Activated T-cell treated with anti-CD3 and anti-CD28 coated beads, Interleukin-2, amount 50 U/mL, for 24 hours (primary cell): ENCODE data around the gene GAREM2.

ENCODE experiments used
- DNase-seq: peaks from one replicate; pipeline ENCODE4 v3.0.0-alpha.2; 2020
- H3K27ac Mint-ChIP-seq: 2 replicates; pipeline ENCODE4 v1.8.0; 2020; ENCODE audit warnings: mild to moderate bottlenecking, mixed read lengths
- H3K27me3 Mint-ChIP-seq: 2 replicates; pipeline ENCODE4 v1.8.0; 2020; ENCODE audit warnings: mixed read lengths
- H3K36me3 Mint-ChIP-seq: 2 replicates; pipeline ENCODE4 v1.8.0; 2020; ENCODE audit warnings: low read depth, mixed read lengths
- H3K4me1 Mint-ChIP-seq: 2 replicates; pipeline ENCODE4 v1.8.0; 2020; ENCODE audit warnings: low read depth, mixed read lengths
- H3K4me3 Mint-ChIP-seq: 2 replicates; pipeline ENCODE4 v1.8.0; 2020; ENCODE audit warnings: mild to moderate bottlenecking, moderate library complexity, mixed read lengths
- H3K9me3 Mint-ChIP-seq: 2 replicates; pipeline ENCODE4 v1.8.0; 2020; ENCODE audit warnings: mixed read lengths

The GAREM2 gene

DNA sequence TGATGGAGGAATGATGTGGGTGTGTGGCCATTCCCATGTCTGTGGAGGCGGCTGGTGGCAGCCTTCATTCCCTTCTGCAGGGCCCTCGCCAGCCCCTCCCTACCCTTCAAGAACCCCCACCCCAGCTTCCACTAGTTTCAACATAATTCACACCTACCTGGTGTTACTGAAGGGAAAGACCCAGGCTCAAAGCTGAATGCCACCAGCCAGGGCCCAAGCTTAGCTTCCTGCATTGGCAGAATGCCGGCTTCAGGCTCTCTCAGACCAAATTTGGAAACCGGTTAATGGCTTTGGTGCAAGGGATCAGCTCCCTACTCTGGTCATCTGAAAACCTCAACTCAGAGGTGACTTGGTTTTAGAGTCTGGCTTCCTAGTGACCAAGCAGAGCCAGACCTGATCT, 16.9 kb downstream of the GAREM2 start:
- Mint-ChIP-seq H3K4me1 (peaks cover 27% of the 10 kb centered on the region), H3K27ac (peak overlapping the region; percentile 5), H3K4me3 (no peak overlapping the region), H3K9me3 (no peaks in the 10 kb centered on the region), H3K36me3 (peaks cover 57% of the 10 kb centered on the region), H3K27me3 (no peaks in the 10 kb centered on the region)
- DNase-seq: no peak

GRCh38 chr2:26190369-26190768, 17.5 kb downstream of the GAREM2 start:
- Mint-ChIP-seq H3K27me3 (no peaks in the 10 kb centered on the region), H3K27ac (peak overlapping the region; percentile 61), H3K36me3 (peaks cover 63% of the 10 kb centered on the region), H3K4me3 (no peak overlapping the region), H3K4me1 (peaks cover 24% of the 10 kb centered on the region), H3K9me3 (no peaks in the 10 kb centered on the region)
- no peak for DNase-seq

DNA sequence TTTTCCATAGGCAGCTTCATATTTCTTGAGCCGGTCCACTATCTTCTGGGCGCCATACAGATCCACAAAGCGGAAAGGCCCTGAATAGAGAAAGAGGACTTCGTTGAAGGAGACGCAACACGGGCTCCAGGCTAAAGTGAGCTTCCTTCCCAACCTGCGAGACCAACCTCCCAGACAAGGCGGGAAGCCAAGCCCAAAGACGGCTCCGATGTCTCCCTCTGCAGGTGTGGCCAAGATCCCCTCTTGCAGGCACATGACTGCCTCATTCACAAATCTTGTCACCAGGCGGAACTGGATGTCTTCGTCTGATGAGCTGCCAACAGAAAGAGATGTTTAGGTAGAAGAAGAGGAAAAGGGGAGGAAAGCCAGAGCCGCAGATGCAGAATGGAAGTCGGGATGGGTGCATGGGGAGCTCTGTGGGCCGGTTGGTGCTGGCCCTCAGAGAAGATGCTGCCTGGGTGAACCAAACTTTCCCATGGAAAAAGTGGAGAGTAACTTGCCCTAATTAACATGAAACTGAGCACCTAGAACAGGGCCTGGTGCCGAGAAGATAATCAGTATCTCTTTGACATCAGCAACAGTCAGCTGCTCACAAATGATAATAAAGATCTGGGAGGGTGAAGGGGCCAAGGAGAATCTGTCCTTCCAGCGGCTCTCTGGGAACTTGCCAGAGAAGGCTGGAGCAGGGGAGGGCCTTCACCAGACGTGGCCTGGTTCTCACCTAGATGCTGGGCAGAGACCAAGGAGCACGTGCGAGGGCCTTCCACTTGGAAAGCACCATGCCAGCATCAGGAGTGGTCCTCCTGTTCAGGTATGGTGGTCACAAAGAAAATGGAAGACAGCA, 18.6 kb downstream of the GAREM2 start:
- peaks cover 14% of the 10 kb centered on the region for H3K4me1 Mint-ChIP-seq
- no peaks in the 10 kb centered on the region for H3K9me3 Mint-ChIP-seq
- H3K27me3 Mint-ChIP-seq: no peaks in the 10 kb centered on the region
- peaks cover 75% of the 10 kb centered on the region for H3K36me3 Mint-ChIP-seq
- no peak overlapping the region for H3K4me3 Mint-ChIP-seq
- H3K27ac Mint-ChIP-seq: no peak overlapping the region
- DNase-seq: no peak

DNA sequence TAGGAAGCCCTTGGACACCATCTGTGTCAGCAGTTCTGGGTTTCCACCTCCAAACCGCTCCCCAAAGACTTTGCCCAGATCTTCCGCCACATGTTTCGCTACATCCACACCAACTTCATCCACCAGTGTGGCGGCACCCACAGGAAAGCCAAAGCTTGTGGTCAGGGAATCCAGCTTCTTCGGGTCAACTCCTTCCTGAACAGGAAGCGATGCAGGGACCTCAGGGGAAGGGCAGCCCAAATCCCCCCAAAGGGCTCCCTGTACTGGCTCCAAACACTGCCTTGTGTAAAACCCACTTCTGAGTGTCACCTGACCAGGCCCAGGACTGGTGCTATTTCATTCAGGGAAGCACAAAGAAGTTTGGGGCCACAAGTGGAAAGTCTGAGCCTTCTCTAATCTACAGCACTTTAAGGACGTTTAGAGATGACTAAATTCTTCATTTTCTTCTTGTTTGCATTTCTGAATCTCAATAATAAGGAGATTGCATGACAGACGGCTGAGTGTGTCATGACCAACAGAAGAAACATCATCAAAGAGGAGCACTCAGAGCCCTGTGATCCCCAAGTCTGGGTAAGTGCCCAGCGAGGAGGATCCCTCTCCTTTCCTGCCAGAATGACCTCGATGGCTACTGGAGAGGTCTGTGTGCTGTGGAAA, 20.8 kb downstream of the GAREM2 start:
- peaks cover 93% of the 10 kb centered on the region for H3K36me3 Mint-ChIP-seq
- peaks cover 12% of the 10 kb centered on the region for H3K4me1 Mint-ChIP-seq
- no peaks in the 10 kb centered on the region for H3K9me3 Mint-ChIP-seq
- H3K4me3 Mint-ChIP-seq: no peak overlapping the region
- no peak for DNase-seq
- H3K27me3 Mint-ChIP-seq: no peaks in the 10 kb centered on the region
- H3K27ac Mint-ChIP-seq: peak overlapping the region; percentile 92

GRCh38 chr2:26195040-26195984, 22.4 kb downstream of the GAREM2 start:
- peaks cover 10% of the 10 kb centered on the region for H3K4me1 Mint-ChIP-seq
- H3K36me3 Mint-ChIP-seq: peaks cover 95% of the 10 kb centered on the region
- H3K4me3 Mint-ChIP-seq: no peak overlapping the region

DNA sequence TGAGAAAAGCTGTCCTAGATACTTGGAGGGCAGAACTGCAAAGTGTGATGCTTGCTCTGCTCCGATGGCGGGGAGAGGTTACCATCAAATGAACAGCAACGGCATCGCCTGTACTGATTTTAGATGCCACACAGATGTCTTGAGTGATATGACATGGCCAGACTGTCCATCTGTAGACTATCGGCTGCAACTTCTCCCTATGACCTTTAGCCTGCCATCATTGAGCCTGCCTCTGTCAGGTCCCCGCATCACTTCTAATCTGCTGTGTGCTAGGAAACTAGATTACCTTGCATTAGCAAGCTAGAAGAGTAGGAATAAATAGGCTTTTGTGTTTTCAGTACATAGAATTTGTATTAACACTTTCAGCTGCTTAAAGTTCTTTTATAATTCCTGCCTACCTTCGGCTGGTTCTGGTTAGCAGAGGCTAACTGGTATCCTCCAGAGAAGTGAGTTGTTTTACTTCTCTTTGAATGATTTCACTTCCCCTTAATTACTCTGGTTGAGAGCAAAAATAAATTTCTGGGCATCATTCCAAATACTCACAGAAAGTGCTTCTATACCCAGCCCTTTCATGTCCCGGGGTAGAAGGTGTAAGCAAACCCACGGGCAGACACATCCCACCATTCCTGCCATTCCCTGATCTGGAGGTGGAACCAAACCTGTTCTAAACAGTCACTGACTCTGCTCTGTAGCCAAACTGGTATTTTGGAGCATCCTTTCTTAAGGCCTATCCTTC, 24.0 kb downstream of the GAREM2 start:
- Mint-ChIP-seq H3K4me1 (peaks cover 10% of the 10 kb centered on the region), H3K9me3 (no peaks in the 10 kb centered on the region), H3K27ac (no peak overlapping the region), H3K4me3 (no peak overlapping the region), H3K36me3 (peaks cover 93% of the 10 kb centered on the region), H3K27me3 (no peaks in the 10 kb centered on the region)
- no peak for DNase-seq

More at GRCh38 chr2:26195040-26195984, 22.4 kb downstream of the GAREM2 start:
- Mint-ChIP-seq H3K27me3 (no peaks in the 10 kb centered on the region), H3K27ac (peak overlapping the region; percentile 11), H3K9me3 (no peaks in the 10 kb centered on the region)
- DNase-seq: no peak

GRCh38 chr2:26197516-26197915, 24.6 kb downstream of the GAREM2 start:
- no peaks in the 10 kb centered on the region for H3K9me3 Mint-ChIP-seq
- no peak overlapping the region for H3K4me3 Mint-ChIP-seq
- H3K27me3 Mint-ChIP-seq: no peaks in the 10 kb centered on the region
- H3K36me3 Mint-ChIP-seq: peaks cover 93% of the 10 kb centered on the region
- no peak overlapping the region for H3K27ac Mint-ChIP-seq
- no peak for DNase-seq
- H3K4me1 Mint-ChIP-seq: peaks cover 10% of the 10 kb centered on the region

DNA sequence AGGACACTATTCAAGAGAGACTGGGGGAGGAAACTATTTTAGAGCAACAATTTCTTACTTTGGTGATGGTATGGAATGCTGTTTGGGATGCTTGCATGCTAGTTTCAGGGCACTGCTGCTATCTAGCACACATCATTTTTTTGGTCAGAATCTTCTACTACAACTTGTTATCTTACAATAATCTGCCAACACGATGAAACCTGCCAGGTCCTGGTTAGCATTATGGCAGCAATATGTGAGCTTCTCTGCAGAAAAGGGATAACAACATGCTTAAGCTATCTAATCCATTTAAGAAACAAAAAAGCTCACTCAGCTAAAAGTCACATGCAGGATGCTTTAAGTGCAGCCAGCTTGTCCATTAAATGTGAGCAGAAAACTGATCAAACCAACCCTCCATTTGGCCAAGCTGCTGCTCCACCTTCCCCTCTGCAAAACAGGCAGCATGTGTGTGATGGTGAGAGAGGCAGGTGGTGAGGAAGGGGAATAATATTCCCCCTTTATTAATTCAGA, 30.1 kb downstream of the GAREM2 start:
- DNase-seq: no peak
- Mint-ChIP-seq H3K9me3 (no peaks in the 10 kb centered on the region), H3K36me3 (peaks cover 86% of the 10 kb centered on the region), H3K4me1 (no peaks in the 10 kb centered on the region), H3K4me3 (no peak overlapping the region), H3K27ac (no peak overlapping the region), H3K27me3 (no peaks in the 10 kb centered on the region)

- DNase-seq: no peak
- no peaks in the 10 kb centered on the region for H3K4me1 Mint-ChIP-seq
- H3K36me3 Mint-ChIP-seq: peaks cover 89% of the 10 kb centered on the region
- no peak overlapping the region for H3K4me3 Mint-ChIP-seq
- no peaks in the 10 kb centered on the region for H3K27me3 Mint-ChIP-seq
- H3K9me3 Mint-ChIP-seq: no peaks in the 10 kb centered on the region
- H3K27ac Mint-ChIP-seq: no peak overlapping the region
Measured at GRCh38 chr2:26203906-26204305, 31.0 kb downstream of the GAREM2 start.

DNA sequence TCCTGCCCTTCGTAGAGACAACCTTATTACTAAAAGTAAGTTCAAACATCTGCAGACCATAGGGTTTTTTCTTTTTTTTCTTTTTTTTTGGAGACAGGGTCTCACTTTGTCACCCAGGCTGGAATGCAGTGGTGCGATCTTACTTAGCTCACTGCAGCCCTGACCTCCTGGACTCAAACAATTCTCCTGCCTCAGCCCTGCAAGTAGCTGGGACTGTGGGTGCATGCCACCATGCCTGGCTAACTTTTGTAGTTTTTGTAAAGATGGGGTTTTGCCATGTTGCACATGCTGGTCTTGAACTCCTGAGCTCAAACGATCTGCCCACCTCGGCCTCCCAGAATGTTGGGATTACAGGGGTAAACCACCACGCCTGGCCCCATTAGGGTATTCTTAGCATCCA, 39.1 kb downstream of the GAREM2 start:
- Mint-ChIP-seq H3K9me3 (no peaks in the 10 kb centered on the region), H3K4me1 (no peaks in the 10 kb centered on the region), H3K36me3 (peaks cover 98% of the 10 kb centered on the region), H3K4me3 (no peak overlapping the region), H3K27ac (no peak overlapping the region), H3K27me3 (no peaks in the 10 kb centered on the region)
- no peak for DNase-seq

DNA sequence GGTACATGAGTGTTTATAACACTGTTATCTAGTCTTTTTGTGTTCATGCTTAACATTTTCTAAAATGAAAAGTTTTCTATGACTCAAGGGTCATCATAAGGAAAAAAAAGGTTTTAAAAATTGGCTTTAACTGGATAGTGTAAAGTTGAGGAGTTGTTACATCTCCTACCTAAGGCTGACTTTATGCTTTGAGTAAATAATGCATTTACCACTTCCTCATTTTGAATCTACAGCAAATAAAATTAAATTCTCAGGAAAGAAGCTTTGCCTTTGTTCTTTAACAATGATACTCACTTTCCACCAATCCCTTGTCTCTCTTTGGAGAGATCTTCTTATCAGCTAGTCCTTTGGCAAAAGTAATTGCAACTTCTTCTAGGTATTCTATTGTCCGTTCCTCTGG, 41.9 kb downstream of the GAREM2 start:
- DNase-seq: no peak
- no peaks in the 10 kb centered on the region for H3K27me3 Mint-ChIP-seq
- no peak overlapping the region for H3K4me3 Mint-ChIP-seq
- H3K9me3 Mint-ChIP-seq: no peaks in the 10 kb centered on the region
- peaks cover 96% of the 10 kb centered on the region for H3K36me3 Mint-ChIP-seq
- H3K27ac Mint-ChIP-seq: no peak overlapping the region
- H3K4me1 Mint-ChIP-seq: no peaks in the 10 kb centered on the region

DNA sequence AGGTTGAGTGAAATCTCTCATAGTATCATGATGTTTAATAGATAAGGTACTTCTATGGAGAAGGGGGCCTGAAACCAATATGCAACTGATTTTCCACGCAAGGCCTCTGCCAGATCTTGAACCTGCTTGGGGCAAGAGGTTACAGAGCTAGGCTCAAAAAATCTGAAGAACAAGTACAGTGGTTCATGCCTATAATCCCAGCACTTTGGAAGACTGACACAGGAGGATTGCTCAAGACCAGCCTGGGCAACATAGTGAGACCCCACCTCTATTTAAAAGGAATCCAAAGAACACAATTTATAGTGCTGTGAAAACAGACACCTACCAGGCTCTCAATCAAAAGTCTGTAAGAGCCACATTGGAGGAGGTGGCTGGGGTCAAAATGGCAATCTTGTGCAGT, 42.9 kb downstream of the GAREM2 start:
- H3K27ac Mint-ChIP-seq: no peak overlapping the region
- no peak for DNase-seq
- no peak overlapping the region for H3K4me3 Mint-ChIP-seq
- H3K36me3 Mint-ChIP-seq: peaks cover 94% of the 10 kb centered on the region
- H3K9me3 Mint-ChIP-seq: no peaks in the 10 kb centered on the region
- H3K4me1 Mint-ChIP-seq: no peaks in the 10 kb centered on the region
- no peaks in the 10 kb centered on the region for H3K27me3 Mint-ChIP-seq

DNA sequence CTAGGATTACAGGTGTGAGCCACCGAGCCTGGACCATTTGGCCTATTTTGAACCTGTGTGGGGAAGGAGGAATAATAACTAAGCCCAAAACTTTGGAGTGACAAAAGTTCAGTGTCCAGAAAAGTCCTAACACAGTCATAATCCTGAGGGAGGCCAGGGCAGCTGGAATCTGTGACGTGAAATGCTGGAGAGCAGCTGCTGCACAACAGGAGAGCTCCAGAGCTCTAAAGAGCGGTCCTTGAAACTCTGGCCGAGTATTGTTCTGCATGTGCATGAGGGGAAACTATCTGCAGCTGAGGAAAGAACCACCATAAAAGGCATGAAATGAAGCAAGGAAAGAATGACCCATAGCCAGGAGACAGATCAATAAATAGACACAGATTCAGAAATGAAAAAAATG, 43.7 kb downstream of the GAREM2 start:
- Mint-ChIP-seq H3K36me3 (peaks cover 93% of the 10 kb centered on the region), H3K4me1 (no peaks in the 10 kb centered on the region), H3K4me3 (no peak overlapping the region), H3K9me3 (no peaks in the 10 kb centered on the region), H3K27me3 (no peaks in the 10 kb centered on the region), H3K27ac (peak overlapping the region; percentile 37)
- DNase-seq: no peak

- H3K36me3 Mint-ChIP-seq: peaks cover 93% of the 10 kb centered on the region
- no peaks in the 10 kb centered on the region for H3K9me3 Mint-ChIP-seq
- no peaks in the 10 kb centered on the region for H3K27me3 Mint-ChIP-seq
- DNase-seq: no peak
- H3K4me3 Mint-ChIP-seq: no peak overlapping the region
- no peak overlapping the region for H3K27ac Mint-ChIP-seq
- H3K4me1 Mint-ChIP-seq: no peaks in the 10 kb centered on the region
Measured at GRCh38 chr2:26217720-26218119, 44.8 kb downstream of the GAREM2 start.
